ELF-1 (cell line): Measurements from ENCODE around the gene AKTIP.
"Not testable (repeated sequence)": the region's sequence is repeated elsewhere in the genome, so short reads cannot be mapped to it uniquely, and the experiment has no call there.

Experiments used
- DNase-seq: peaks from one replicate; pipeline ENCODE4 v3.0.0-alpha.2; 2016; ENCODE audit warnings: low read depth, low spot score

The AKTIP gene

DNA sequence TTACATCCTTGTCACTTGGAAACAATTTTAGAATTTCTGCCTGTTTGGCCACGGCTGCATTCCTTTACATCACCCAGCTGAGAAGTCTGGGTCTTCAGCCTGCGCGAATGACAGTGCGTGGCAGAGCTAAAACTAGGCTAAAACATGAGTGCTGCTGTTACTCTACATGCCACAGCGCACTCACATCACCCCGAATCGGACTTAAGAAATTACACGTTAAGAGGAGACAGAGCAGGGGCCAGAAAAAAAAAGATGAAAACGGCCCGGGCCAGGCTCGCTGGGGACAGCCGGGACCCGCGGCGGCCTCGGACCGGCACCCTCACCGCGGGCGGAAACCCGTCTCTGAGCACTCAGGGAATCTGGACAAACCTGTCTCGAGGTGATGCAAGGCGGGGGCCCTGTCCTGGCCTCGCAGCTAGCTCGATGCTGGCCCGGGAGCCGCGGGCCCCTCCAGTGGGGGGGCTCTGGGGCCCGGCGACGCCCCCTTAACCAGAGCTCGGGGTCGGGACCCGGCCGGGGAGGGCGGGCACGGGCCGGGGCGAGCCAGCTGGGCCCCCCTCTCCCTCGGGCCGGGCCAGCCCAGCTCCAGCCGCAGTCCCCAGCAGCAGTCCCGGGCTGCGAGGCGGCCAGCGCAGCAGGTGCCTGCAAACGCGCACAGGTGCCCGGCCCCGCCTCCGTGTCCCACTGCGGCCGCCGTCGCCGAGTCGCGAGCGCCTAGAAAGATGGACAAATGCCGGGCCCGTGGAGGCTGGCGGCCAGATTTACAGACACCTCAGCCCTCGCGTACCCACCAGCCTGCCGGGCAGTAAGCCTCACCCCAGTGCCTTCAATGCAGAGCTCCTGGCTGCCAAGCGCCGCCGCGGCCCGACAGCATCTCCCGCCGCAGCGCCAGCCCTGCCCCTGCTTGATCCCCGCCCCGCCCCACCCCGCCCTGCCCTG, at the start of gene AKTIP:
Gene AKTIP (minus strand): TSS at position 879 of the 939 bp plus-strand sequence. CDS start 2,950 bp downstream, outside the sequence.
- DNase-seq: peak; percentile 81

DNA sequence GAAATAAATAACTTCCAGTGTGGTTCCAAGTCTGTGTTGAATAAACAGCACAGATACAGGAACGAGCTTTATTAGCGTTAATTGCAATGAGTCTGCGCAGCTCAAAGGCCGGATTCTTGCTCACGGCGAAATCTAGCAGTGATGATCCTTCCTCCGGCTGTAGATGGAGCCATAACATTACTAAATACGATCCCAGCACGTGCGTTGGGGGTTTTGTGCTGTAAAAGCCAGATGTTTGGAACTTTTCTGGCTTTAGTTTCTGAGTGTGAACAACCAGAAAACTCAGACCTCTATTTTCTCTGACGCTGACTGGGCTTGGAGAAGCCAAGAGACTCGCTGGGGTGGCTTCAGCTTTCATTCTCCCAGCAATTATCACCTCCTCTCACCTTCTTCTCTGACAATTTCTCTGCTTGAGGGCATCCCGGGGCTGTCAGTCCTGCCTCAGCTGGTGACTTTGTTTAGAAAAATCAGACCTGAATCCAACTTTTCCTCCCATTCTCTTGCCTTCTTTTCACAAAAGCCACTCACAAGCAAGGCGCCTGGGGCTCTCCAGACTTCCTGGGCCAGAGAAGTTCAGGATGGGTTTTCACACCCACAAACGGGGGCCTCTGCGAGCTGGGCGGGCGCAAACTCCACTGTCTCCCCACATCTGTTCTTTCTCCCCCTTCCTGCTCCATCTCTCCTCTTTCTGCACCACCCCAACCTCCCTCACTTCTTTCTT, 47.1 kb upstream of the AKTIP start:
- DNase-seq: peak; percentile 88

DNA sequence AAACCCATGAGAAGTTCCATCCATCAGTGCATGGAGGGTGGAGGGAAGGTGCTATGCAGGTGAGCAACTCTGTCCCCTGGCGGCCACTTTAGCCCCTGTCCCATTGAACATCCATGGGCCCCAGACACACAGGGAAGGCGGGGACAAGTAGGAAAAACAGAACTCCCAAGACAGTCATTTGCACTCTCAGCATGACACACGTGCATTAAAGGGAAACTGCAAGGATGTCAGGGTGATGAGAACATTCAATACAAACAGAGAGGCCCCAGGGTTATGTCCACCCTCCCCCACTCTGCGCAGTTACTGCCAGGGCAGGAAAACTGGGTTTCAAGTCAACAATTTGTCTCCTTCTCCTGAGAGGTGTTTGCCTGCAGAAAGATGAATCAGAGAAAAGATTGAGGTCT, 44.0 kb upstream of the AKTIP start:
- peak; percentile 82 for DNase-seq

DNA sequence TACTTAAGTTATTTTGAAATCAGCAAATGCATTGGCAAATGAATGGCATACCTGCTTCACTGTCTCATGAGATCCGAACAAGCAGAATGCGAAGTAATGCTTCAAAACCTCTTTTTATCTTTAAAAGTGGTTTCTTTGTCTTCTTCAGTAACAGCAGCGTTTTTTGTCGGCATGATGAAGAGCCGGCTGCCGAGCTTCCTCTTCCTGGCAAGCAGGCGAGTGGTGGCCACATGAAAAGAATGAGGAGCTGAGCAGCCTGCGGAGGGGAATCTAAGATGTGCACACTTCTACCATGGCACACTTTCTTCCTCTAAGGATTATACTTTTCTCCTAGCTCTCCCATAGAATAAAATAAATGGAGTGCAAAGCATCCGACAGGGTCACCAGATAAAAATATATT, 42.4 kb upstream of the AKTIP start:
- no peak for DNase-seq

- no peak for DNase-seq
These were observed 39.3 kb upstream of the AKTIP start for GRCh38 chr16:53542283-53542682.

DNA sequence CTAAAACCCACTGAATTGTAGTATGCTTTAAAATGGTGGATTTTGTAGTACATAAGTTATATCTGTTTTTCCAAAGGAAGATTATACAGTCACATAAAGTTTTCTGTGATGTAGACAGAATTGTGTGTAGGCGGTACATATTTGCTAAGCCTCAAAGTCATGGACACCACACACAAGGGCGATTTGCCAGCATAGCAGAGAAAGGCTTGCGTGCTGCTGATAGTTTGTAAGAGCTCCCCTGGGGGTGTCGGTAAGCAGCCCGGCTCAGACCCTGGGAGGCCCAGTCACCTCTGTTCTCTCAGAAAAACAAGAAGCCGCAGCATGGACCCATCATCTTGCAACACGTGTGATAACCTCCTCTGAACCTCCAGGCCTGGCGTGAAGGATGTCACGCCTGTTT, 38.3 kb upstream of the AKTIP start:
- DNase-seq: no peak

DNA sequence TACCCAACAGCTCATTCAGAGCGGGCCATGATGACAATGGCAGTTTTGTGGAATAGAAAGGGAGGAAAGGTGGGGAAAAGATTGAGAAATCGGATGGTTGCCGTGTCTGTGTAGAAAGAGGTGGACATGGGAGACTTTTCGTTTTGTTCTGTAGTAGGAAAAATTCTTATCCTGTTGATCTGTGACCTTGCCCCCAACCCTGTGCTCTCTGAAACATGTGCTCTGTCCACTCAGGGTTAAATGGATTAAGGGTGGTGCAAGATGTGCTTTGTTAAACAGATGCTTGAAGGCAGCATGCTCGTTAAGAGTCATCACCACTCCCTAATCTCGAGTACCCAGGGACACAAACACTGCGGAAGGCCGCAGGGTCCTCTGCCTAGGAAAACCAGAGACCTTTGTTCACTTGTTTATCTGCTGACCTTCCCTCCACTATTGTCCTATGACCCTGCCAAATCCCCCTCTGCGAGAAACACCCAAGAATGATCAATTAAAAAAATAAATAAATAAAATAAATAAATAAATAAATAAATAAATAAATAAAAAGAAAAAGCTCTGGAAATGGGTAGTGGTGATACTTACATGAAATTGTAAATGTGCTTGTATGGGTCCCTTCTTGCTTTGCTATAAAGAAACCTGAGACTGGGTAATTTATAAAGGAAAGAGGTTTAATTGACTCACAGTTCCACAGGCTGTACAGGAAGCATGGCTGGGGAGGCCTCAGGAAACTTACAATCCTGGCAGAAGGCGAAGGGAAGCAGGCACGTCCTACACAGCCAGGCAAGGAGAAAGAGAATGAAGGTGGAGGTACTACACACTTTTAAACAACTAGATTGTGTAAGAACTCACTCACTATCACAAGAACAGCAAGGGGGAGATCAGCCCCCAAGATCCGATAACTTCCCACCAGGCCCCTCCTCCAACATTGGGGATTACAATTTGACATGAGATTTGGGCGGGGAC, 37.0 kb upstream of the AKTIP start:
- not testable (repeated sequence) for DNase-seq

DNA sequence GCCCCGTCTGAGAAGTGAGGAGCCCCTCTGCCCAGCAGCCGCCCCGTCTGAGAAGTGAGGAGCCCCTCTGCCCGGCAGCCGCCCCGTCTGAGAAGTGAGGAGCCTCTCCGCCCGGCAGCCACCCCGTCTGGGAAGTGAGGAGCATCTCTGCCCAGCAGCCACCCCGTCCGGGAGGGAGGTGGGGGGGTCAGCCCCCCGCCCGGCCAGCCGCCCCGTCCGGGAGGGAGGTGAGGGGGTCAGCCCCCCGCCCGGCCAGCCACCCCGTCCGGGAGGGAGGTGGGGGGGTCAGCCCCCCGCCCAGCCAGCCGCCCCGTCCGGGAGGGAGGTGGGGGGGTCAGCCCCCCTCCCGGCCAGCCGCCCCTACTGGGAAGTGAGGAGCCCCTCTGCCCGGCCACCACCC, 36.3 kb upstream of the AKTIP start:
- DNase-seq: not testable (repeated sequence)

- no peak for DNase-seq
These were observed 34.6 kb upstream of the AKTIP start for GRCh38 chr16:53537626-53538025.

- DNase-seq: no peak
These were observed 31.2 kb upstream of the AKTIP start for GRCh38 chr16:53534206-53534605.

- DNase-seq: no peak
These were observed 27.7 kb upstream of the AKTIP start for GRCh38 chr16:53530741-53531140.

GRCh38 chr16:53530046-53530445, 27.0 kb upstream of the AKTIP start:
- peak; percentile 28 for DNase-seq

GRCh38 chr16:53529513-53529912, 26.5 kb upstream of the AKTIP start:
- DNase-seq: no peak

GRCh38 chr16:53528797-53529196, 25.8 kb upstream of the AKTIP start:
- DNase-seq: no peak

GRCh38 chr16:53523971-53524548, 21.1 kb upstream of the AKTIP start:
- DNase-seq: no peak

DNA sequence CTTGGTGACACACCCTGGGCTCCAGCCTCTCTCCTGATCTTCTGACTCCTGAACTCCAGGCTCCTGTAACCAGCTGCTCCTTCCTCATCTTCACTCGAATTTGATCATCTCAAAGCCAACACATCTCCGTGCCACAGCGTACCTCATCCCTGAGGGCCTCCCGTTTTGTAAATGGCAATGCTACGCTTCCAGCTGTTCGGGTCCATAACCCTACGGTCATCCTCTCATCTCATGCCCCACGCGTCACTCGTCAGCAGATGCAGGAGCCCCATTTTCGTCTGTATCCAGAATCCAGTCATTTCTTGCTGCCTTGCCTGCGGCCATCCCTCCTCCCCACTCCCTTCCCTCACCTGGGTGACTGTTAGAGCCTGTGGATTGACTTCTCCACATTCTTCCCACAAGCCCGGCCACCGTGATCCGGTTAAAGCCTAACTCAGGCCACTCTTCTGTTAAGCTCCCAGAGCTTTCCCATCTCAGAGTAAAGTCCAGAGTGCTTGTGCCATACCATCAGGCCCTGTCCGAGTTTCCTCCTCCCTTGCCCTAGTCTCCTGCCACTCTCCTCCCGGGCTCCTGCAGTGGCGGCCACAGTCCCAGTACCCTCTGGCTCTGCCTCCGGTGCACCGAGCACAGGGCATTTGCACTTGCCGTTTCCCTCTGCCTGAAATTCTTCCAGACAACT, 20.3 kb upstream of the AKTIP start:
- no peak for DNase-seq

- DNase-seq: no peak
These were observed 16.5 kb upstream of the AKTIP start for GRCh38 chr16:53519417-53520091.

GRCh38 chr16:53518550-53519416, 15.8 kb upstream of the AKTIP start:
- DNase-seq: no peak

- DNase-seq: no peak
These were observed 14.8 kb upstream of the AKTIP start for GRCh38 chr16:53517851-53518250.
